SIG-M5 treated with dmso at 0.1 percent for 504 hours (cell line): ENCODE data around the gene SFXN1.
A peak's percentile ranks its signal among the peaks of the same experiment; 100 is the strongest.
"Not testable (repeated sequence)": the region's sequence is repeated elsewhere in the genome, so short reads cannot be mapped to it uniquely, and the experiment has no call there.

Experiments
- DNase-seq: peaks from one replicate; lab custom pipeline; 2025; ENCODE audit not compliant: unreplicated experiment; lab: John Stamatoyannopoulos, UW

The SFXN1 gene, protein sequence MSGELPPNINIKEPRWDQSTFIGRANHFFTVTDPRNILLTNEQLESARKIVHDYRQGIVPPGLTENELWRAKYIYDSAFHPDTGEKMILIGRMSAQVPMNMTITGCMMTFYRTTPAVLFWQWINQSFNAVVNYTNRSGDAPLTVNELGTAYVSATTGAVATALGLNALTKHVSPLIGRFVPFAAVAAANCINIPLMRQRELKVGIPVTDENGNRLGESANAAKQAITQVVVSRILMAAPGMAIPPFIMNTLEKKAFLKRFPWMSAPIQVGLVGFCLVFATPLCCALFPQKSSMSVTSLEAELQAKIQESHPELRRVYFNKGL

DNA sequence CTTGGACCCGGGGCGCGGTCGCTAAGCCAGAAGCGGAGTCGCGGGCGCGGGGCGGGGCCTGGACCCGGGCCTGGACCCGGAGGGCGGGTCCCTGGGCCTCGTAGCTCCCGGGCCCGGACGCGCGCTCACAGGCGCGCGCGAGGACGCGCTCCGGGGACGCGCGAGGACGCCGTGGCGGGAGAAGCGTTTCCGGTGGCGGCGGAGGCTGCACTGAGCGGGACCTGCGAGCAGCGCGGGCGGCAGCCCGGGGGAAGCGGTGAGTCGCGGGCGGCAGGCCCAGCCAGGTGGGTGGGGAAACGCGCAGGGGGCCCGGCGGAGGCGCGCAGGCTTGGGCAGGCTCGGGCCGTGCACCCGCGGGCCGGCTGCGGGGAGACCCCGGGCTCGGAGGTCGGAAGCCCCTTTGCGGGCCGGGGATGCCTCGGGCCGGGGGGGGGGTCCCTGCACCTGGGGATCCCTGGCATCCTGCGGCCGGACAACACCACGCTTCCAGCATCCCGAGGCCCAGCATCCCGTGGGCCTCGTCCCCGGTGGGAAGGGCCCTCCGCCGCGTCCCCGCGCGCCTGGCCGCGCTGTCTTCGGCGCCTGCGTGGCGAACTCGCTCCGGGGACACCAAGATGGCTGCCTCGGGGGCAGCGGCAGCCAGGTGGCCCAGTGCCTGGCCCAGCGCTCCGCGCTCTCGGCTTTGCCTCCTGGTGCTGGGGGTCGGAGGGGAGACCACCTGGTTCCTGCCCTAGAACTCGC lies at the start of gene SFXN1:
Gene SFXN1, plus strand, starts transcription at position 177 of the 741 bp plus-strand sequence. CDS start 13,544 bp downstream, outside the sequence.
- DNase-seq, result peak; percentile 62

DNA sequence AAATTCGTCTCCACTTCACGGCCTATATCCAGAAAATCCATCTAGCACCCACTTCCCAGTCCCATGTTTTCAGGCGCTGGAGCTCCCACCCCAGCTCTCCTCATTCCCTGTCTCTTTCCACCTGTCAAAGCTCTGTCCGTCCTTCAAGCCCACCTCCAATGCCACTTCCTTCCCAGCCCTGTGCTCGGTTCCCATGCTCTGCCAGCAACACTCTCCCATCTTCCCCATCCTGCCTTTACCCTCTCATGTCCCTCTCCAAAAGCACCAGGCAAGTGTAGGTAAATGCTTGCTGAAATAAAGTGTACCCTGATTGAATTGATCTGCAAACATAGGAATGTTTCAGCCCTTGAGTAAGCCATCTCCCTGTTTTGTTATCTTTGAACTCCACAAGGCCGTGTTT lies 43.6 kb upstream of the SFXN1 start:
- DNase-seq, result no peak

DNA sequence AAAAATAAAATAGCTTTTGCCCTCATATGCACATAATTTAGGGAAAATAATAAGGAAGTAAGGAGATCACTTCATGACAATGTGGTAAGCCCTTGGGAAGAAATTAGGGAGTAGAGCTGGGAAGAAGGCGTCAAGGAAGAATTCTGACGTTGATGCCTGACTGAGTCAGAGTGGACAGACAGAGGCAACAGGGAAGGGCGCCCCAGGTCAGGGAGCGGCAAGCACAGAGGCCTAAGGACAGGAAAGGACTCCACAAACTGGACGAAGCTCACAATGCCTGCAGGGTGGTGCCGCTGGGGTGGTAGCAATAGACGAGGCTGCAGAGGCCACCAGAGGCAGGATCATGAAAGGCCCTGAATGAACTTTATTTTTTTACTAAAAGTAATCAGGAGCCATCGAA lies 42.0 kb upstream of the SFXN1 start:
- no peak for DNase-seq

DNA sequence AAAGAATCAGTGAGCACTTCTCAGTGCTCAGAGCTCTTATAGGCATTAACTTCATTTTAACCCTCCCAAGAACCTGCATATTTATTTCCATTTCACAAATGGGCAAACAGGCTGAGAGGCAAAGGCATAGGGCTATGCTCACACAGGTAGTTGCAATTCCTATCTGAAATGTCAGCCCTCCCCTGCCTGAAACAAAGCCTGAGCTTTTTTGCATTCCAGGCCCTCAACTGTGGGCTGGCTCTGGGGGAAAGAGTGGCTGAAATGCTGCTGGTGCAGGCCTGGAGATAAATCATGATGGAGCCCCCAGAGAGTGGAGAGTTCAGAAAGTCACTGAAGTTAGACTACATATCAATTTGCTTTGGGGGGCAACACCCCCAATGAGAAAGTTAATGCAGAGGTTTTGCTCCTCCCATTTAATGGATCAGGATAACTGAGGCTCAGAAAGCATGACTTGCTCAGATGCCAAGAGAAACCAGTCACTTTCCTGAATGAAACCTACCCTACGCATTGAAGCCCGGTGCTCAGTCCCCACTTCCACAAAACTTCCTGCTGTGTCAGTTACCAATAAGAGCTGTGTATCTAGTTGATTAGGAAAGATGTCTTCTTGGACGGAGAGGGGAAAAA lies 40.0 kb upstream of the SFXN1 start:
- no peak for DNase-seq

DNA sequence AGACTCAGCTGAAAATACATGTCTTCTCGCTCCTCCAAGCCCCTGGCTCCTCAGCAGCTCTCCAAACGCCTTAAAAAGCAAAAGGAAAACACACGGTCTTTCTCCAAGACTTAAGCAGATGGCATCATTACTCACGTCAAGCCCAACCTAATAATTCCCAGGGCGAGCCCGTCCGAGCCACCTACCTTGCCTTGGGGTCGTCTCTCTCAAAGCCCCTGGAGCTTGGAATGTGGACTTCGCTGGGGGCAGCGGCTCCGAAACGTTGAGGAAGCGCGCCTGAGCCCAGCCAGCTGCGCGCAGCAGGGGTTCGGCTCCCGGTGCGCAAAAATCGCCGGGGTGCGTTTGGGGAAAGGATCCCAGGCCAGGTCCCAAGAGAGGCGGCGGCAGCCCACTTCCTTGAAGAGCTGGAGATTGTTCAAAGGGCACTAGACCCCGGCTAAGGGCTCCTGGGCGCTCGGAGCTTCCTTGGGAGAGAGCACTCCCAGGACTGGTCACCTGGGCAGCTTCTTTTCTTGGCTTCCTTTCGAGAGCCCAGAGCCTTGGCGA lies 34.8 kb upstream of the SFXN1 start:
- DNase-seq, result no peak

DNA sequence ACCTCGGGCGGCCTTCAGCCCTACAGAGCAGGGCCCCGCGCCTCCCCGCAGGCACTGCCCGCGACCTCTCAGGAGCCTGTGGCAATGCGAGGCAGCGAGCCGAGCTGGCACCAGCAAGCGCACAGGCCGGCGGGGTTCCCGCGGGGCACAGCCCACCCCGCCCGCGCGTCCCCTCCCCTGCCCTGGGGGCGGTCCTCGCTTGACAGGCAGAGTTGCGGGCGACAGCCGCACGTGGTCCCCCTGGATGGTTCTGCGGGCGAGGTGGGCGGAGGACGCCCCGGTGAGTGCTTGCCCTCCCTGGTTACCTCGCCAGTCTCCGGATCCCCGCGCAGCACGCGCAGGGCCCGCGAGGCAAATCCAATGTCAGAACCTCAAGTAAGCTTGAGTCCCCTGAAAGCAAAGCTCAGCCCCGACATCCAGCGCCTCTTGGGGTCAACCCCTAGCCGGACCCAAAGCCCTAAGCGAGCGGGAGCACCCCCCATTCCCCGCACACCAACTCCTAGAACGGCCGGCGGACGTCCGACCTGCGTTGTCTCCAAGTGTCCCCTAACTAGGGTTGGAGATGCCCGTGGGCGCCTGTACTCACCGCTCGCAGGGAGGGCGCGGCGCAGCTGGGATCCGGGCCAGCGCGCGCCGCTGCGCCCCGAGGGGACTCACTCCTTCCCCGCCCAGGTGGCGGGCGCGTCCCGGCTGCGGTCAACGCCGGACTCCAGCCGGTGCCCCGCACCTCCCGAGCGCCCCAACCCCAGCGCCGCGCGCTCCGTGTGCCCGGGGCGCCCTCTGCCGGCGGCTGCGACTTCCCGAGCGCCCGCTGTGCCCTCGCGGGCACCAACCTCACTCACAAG lies 34.1 kb upstream of the SFXN1 start, which contains the start of gene DRD1:
Gene DRD1, minus strand, starts transcription at position 123 of the 845 bp plus-strand sequence. CDS start 1,083 bp downstream, outside the sequence.
- DNase-seq, result peak; percentile 26

DNA sequence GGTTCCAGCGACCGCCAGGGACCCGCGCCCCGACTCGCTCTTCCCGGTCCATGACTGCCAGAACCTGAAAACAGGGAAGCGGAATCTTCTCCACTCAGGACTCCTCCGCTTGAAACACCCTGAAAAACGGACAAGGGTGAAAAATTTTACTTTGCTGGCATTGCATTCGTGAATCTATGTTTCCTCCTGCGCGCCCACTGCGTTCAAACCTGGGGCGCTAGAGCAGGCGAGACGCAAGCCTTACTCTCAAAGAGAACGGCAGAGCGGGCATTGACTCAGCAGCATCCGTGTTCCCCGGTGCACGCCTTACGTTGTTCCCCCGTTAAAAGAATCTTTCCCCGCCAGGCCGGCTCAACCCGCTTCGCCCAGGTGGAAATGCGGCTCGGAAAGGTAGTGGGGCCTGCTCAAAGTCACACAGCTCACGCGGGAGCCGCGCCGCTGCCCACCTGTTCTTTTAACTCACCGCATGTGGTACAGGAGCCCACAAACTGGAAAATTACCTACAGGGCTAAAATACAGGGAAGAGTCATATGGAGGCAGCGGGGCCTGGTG lies 33.4 kb upstream of the SFXN1 start:
- DNase-seq, result no peak

DNA sequence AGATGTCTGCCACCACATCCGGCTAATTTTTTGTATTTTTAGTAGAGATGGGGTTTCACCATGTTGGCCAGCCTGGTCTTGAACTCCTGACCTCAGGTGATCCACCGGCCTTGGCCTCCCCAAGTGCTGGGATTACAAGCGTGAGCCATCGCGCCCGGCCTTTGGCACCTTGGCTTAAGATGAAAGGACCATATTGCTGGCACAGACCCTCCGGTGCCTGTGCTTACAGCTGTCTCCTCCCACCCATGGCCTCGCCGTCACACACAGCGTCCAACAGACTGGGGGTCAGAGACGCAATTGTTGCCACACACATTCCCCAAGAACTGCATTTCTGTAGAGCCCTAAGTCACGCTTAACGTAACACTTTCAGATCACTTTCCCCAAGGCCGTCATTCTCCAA lies 32.0 kb upstream of the SFXN1 start:
- DNase-seq, result not testable (repeated sequence)

DNA sequence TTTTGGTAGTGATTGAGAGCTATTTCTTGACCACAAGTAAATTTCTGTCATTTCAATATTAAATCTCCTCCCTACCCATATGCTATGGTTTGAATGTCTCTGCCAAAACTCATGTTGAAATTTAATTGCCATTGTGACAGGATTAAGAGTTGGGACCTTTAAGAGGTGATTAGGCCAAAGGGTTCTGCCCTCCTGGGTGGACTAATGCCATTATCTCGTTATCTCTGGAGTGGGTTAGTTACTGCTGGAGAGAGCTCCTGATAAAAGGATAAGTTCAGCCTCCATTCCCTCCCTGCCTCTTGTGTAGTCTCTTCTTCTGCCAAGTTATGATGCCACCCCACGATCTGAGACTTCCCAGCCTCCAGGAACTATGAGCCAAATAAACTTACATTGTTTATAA lies 30.8 kb upstream of the SFXN1 start:
- no peak for DNase-seq

DNA sequence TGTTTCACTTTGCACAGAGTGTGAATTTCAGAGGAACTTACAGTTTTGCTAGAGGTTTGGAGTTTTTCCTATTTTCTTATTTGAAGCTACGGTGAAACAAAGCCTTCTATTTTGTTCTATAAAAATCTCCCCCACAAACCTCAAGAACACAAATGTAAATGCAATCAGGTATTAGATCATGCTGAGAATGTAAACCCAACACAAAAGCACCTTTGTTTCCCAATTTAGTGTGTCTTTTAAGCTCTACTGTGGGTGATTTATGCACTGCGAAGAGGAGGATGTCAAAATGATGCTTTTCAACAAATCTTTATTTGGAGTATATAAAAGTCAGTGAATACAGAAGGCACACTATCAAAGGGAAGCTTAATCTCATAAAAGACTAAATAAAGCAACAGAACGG lies 30.1 kb upstream of the SFXN1 start:
- no peak for DNase-seq

DNA sequence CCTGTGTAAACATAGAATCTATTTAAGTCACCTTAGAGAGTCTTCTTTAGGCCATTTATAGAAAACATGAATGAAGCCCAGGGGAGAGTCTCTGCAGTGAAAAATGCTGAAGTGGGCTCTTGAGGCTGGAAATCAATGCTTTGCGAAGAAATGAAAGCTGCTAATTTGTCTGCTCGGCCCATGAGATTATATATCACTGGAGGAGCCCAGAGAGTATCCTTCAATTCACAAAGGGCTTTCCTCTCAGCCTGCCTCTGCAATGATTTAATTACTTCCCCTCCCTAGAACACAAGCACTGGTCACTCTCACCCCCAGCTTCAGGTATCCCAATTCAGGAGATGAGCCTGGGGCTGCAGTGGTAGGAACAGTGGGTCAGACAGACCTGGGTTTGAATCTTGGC lies 26.2 kb upstream of the SFXN1 start:
- DNase-seq, result no peak

DNA sequence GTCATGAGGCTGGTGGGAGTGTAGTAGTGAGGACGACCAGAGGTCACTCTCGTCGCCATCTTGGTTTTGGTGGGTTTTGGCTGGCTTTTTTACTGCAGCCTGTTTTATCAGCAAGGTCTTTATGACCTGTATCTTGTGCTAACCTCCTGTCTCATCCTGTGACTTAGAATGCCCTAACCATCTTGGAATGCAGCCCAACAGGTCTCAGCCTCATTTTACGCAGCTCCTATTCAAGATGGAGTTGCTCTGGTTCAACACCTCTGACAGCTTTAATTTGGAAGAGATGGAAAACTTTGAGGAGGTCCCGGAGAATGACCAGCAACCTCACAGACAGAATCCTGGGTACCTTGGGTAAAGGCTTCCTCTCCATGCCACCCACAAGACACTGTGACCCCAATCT lies 24.0 kb upstream of the SFXN1 start:
- DNase-seq, result not testable (repeated sequence)

DNA sequence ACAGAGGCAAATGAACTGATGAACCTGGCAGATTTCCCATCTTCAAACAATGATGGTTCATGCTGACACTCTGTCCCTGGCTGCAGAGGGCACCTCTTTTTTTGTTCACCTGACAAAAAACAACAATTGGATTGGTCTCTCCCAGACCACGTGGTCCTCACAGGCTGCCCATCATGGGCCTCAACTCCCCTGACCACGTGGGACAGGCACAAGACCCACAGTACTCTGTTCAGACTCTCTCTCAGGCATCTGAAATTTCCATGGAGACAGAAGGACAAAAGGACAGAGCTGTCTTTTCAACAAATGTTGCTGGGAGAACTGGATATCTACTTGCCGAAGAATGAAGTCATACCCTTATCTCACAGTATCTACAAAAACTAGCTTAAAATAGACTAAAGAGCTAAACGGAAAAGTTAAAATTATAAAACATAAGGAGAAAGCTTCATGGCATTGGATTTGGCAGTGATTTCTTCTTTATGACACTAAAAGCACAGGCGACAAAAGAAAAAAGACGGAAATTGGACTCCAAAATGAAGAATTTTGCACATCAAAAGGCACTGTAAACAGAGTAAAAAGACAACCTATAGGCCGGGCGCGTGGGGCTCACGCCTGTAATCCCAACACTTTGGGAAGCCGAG lies 22.1 kb upstream of the SFXN1 start:
- DNase-seq, result no peak

DNA sequence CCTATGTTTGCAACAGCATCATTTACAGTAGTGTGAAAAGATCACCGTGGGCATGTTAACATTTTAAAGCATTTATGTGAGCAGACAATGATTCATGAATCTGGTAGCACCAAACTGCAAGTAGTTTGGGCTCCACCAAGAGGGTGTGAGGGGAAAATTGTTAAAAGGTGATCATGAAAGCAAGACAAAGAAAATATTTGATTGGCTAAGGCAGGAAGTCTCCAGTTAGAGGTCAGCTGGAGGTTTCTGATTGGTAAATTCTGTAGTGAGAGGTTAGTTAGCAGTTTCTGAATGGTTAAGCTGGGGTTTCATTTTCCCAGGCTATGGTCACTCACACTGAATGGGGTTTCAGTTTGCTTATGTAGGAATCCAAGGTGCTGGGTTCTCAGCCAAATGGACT lies 20.9 kb upstream of the SFXN1 start:
- DNase-seq, result peak; percentile 10

DNA sequence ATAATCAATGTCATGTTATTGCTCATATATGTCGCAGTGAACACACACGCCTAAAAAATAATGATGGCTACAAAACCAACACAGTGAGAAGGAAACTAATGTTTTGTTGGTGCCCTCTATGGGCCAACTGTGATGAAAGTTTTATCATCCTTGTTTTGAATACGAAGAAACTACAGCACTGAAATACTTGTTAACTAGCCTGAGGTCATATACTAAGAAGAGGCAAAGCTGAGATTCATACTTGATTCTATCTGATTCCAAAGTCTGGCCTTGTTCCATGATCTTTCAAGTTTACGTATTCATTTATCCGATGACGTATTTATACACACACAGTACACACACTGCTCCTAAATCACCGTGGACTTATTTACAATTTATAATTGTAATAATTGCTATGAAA lies 18.2 kb upstream of the SFXN1 start:
- peak; percentile 60 for DNase-seq

DNA sequence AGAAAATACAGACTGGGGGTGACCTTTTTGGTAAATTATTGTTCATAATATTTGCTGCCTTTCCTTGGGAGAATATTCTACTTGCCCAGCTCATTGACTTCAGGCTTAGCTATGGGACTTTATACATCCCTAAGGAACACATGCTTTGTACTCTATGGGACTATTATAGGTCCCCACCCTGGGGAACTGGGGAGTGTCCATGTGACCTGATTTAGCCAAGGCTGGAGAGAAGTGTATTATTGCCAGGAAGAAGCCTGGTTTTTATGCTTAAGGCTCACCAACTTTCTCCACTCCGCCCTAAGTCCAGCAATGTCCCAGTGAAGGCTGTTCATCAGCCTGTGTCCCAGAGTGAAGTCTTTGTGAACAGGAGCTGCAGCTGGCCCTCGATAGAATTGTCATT lies 17.8 kb upstream of the SFXN1 start:
- DNase-seq, result no peak

DNA sequence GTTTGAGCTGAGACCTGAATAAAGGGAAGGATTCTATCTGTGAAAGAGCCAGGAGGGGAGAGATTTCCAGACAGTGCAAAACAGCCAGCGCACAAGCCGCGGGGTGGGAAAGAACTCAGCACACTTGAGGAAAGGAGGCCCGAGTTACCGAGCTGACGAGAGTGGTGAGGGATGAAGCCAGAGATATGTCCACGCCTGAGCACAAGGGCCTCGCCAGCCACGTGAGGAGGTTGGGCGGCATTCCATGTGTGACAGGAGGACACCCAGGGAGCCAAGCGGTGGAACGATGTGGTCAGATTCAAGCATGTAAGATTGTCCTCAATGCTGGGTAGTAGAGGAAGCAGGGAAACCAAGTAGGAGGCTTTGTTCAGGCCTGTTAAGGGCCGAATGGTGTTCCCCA lies 17.0 kb upstream of the SFXN1 start:
- DNase-seq, result no peak

DNA sequence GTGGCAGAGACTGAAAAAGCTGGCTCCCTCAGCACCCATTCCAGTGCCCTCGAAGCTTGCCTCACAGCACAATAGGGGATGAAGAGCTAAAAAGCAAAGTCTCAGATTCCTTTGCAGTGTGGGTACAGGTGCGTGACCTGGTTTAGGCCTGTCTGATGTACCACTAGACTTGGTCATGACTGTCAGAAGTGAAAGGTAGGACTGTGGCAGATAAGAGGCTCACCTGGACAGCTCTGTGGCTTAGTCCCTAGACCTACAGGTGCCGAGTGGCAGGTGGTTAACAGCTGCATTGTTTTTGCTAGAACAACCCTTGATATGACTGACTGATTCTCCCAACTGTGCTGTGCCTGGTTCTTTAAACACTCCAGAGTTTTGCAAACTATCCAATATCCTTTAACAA lies 14.7 kb upstream of the SFXN1 start:
- no peak for DNase-seq

DNA sequence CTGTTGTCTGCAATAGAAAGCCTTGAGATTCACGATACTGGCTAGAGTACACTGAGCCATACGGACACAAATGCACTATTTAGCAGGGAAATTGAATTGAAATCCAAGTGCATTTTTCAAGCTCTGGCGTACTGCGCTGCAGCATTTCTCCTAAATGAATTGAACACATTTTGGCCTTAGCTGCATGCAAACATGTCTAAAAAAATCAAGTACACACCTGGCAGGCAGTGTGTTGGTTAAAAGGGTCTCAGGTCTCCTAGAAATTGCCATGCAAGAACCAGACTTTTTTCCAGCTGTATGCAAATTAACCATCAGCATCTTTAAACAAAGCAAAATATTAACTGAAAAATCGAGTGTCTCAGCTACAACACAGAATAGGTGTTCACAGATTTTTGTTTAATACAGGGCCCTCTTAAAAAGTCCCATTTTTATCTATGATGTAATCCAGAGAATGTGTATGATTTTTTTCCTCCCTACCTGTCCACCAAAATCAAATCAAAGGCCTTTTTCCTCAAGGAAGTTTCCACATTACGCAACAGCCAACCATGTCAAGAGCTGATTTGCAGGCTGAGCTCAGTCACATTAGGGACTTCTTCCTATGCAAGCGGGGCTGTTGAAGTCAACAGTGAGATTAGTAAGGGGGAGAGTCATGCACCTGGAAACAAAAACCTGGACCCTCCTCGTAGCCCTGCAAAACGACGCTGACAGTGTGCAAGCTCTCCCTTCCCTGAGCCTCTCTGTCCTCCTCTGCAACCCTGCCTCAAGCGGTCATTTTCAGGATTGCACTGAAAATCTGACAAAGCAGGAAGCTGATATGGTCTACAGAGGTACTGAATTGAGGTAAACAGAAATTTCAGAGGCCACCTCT lies 14.1 kb upstream of the SFXN1 start:
- peak; percentile 66 for DNase-seq
